ENCODE measurements around the gene CD36. TPM values are rescaled to one million over a fixed set of nuclear protein-coding genes. Genes with fewer than 3 reads are reported as not detected.
A peak's percentile ranks its signal among the peaks of the same experiment; 100 is the strongest.

CD36 gene
- total and polyA plus RNA-seq, 2 experiments from 2014 or later = 0.40 to 1.8 TPM

GRCh38 chr7:80724249-80724871 is 85.9 kb downstream of the CD36 start:
- peak; percentile 68 for DNase-seq (ENCODE audit: low spot score)

DNA sequence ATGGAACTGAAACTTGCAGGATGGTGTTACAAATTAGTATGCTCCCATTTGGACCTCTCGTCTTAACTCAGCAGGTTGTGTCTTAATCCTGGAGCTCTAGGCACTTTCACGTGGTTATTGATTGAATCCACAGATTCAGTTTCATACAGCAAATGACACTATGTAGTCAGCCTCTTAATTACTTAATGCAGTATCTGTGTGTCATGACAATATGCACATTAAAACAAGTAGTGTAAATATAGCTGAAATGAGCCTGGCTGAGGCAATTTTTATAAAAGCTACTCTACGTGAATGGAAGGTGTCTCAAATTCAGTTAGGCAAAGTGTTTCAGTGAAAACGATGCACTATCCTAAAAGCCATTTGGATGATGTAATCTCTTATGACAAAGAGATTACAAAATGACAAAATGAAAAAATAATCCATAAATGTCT is 86.8 kb downstream of the CD36 start:
- no peaks in the 10 kb centered on the region for H3K36me3 Mint-ChIP-seq (ENCODE audit: low read depth)
- H3K79me2 ChIP-seq (replicated peaks; ENCODE audit: insufficient read depth) = no peaks in the 10 kb centered on the region
- no peak for TF ChIP-seq NANOG (IDR thresholded peaks at IDR 0.05; ENCODE audit: borderline replicate concordance)
- TF ChIP-seq STAT1 (IDR thresholded peaks at IDR 0.05; ENCODE audit: unreplicated experiment) = no peak
- no peak for TF ChIP-seq ZNF331 (CRISPR knock-in tag; IDR thresholded peaks at IDR 0.05; ENCODE audit: low read depth)
- TF ChIP-seq ZNF114 (CRISPR knock-in tag; IDR thresholded peaks at IDR 0.05) = no peak
- TF ChIP-seq CREB1 (CRISPR knock-in tag; IDR thresholded peaks at IDR 0.05; ENCODE audit: low read depth) = no peak
- TF ChIP-seq, protein P1, sequence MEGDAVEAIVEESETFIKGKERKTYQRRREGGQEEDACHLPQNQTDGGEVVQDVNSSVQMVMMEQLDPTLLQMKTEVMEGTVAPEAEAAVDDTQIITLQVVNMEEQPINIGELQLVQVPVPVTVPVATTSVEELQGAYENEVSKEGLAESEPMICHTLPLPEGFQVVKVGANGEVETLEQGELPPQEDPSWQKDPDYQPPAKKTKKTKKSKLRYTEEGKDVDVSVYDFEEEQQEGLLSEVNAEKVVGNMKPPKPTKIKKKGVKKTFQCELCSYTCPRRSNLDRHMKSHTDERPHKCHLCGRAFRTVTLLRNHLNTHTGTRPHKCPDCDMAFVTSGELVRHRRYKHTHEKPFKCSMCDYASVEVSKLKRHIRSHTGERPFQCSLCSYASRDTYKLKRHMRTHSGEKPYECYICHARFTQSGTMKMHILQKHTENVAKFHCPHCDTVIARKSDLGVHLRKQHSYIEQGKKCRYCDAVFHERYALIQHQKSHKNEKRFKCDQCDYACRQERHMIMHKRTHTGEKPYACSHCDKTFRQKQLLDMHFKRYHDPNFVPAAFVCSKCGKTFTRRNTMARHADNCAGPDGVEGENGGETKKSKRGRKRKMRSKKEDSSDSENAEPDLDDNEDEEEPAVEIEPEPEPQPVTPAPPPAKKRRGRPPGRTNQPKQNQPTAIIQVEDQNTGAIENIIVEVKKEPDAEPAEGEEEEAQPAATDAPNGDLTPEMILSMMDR (conservative IDR thresholded peaks at IDR 0.05; ENCODE audit: low read depth in 2 of 2) = no peak
- TF ChIP-seq JUNB (IDR thresholded peaks at IDR 0.05; ENCODE audit: unreplicated experiment) = no peak
- TF ChIP-seq, protein P2, sequence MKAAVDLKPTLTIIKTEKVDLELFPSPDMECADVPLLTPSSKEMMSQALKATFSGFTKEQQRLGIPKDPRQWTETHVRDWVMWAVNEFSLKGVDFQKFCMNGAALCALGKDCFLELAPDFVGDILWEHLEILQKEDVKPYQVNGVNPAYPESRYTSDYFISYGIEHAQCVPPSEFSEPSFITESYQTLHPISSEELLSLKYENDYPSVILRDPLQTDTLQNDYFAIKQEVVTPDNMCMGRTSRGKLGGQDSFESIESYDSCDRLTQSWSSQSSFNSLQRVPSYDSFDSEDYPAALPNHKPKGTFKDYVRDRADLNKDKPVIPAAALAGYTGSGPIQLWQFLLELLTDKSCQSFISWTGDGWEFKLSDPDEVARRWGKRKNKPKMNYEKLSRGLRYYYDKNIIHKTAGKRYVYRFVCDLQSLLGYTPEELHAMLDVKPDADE (IDR thresholded peaks at IDR 0.05) = no peak
- no peak for TF ChIP-seq EZH2phosphoT487 (IDR thresholded peaks at IDR 0.05; ENCODE audit: unreplicated experiment)
- no peak for TF ChIP-seq ZNF462 (CRISPR knock-in tag; IDR thresholded peaks at IDR 0.05)
- TF ChIP-seq EZH2 (IDR thresholded peaks at IDR 0.05; ENCODE audit: low read depth, unreplicated experiment) = no peak
- no peak for TF ChIP-seq POLR2AphosphoS5 (IDR thresholded peaks at IDR 0.05; ENCODE audit: low read depth)

More at GRCh38 chr7:80724249-80724871, 85.9 kb downstream of the CD36 start:
- Histone ChIP-seq H3K27me3 (ENCODE audit: insufficient read depth) (0 out of 2 replicates have a peak, but pooled peaks cover 2% of the 10 kb centered on the region), H2AFZ (no peak overlapping the region), H3K79me2 (replicated peaks; ENCODE audit: insufficient read depth) (no peaks in the 10 kb centered on the region), H3F3A (replicated peaks; ENCODE audit: low read depth) (no peaks in the 10 kb centered on the region), H4K20me1 (replicated peaks; ENCODE audit: insufficient read depth) (no peaks in the 10 kb centered on the region), H3K4me3 (no peak overlapping the region), H3K9me2 (ENCODE audit: insufficient read depth) (no peaks in the 10 kb centered on the region), H3K36me3 (ENCODE audit: insufficient read depth) (no peaks in the 10 kb centered on the region), H3K4me2 (0 out of 2 replicates have a peak overlapping the region, but pooled peaks have one; percentile 5), H3K27ac (ENCODE audit: low read depth) (peak overlapping the region; percentile 97), H3K4me1 (ENCODE audit: insufficient read depth) (peaks cover 45% of the 10 kb centered on the region)
- TF ChIP-seq NANOG (IDR thresholded peaks at IDR 0.05; ENCODE audit: borderline replicate concordance) (0 out of 2 replicates have a peak, but pooled peaks have one; percentile 44), ZNF114 (CRISPR knock-in tag; IDR thresholded peaks at IDR 0.05) (no peak)
- H3K27me3 Mint-ChIP-seq (ENCODE audit: insufficient read depth, low read depth, poor library complexity) = peaks cover 3% of the 10 kb centered on the region
- H3K27ac Mint-ChIP-seq = no peak overlapping the region
- H3K4me3 Mint-ChIP-seq = no peak overlapping the region
- no peaks in the 10 kb centered on the region for H3K36me3 Mint-ChIP-seq (ENCODE audit: low read depth)
- H3K9me3 Mint-ChIP-seq = no peaks in the 10 kb centered on the region
- ATAC-seq = peak; percentile 71
- peaks cover 44% of the 10 kb centered on the region for H3K4me1 Mint-ChIP-seq

More for the DNA sequence above, 86.8 kb downstream of the CD36 start:
- H3K27ac ChIP-seq (ENCODE audit: low read depth) = no peak overlapping the region
- no peak overlapping the region for H3K4me3 ChIP-seq
- no peaks in the 10 kb centered on the region for H4K20me1 ChIP-seq (replicated peaks; ENCODE audit: insufficient read depth)
- DNase-seq (ENCODE audit: low spot score) (no peak), ATAC-seq (no peak)
- Mint-ChIP-seq H3K9me3 (no peaks in the 10 kb centered on the region), H3K27me3 (ENCODE audit: insufficient read depth, low read depth, poor library complexity) (peaks cover 3% of the 10 kb centered on the region), H3K4me3 (no peak overlapping the region), H3K4me1 (peaks cover 47% of the 10 kb centered on the region), H3K27ac (no peak overlapping the region)
- H2AFZ ChIP-seq = no peak overlapping the region
- H3K27me3 ChIP-seq (ENCODE audit: insufficient read depth) = peaks cover 5% of the 10 kb centered on the region; the same call in 1 of the 2 replicates
- peaks cover 48% of the 10 kb centered on the region for H3K4me1 ChIP-seq (ENCODE audit: insufficient read depth)
- no peaks in the 10 kb centered on the region for H3F3A ChIP-seq (replicated peaks; ENCODE audit: low read depth)
- no peak overlapping the region for H3K4me2 ChIP-seq
- no peaks in the 10 kb centered on the region for H3K36me3 ChIP-seq (ENCODE audit: insufficient read depth)
- no peaks in the 10 kb centered on the region for H3K9me2 ChIP-seq (ENCODE audit: insufficient read depth)
